HTR-8/SVneo (cell line): ENCODE results near the gene LRRC45.
A peak's percentile ranks its signal among the peaks of the same experiment; 100 is the strongest.
"Not testable (repeated sequence)": the region's sequence is repeated elsewhere in the genome, so short reads cannot be mapped to it uniquely, and the experiment has no call there.

Experiments used
- DNase-seq: peaks from one replicate; pipeline ENCODE4 v3.0.0; 2011; ENCODE audit warnings: low spot score, mixed read lengths; ENCODE audit not compliant: insufficient read length
- FAIRE-seq: peaks from 2 replicates; lab custom pipeline; 2011; peaks lifted over from hg19 to GRCh38; lab: Jason Lieb, UNC

LRRC45 gene

DNA sequence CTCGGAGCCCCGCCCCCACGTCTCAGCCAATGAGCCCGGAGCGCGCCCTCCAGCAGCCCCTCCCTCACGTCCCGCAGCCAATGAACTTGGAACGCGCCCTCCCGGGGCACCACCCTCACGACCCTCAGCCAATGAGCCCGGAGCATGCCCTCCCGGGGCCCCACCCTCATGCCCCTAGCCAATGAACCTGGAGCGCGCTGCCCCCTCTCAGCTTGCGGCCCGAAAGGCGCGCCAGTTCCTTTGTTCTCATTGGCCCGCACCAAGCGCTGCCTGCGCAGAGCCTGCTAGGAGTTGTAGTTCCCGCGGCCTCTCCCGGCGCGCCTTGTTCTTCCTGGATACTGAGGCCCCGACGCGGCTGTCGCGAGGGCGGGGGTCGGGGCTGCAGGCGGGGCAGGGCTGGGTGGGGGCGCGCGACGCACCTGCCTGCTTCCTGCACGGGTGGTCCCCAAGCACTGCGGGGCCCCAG lies at the start of gene LRRC45:
Gene LRRC45 (plus strand): TSS at position 325 of the 466 bp plus-strand sequence. CDS start 339 bp downstream, outside the sequence.
- FAIRE-seq (peak; percentile 97), DNase-seq (peak; percentile 98)

DNA sequence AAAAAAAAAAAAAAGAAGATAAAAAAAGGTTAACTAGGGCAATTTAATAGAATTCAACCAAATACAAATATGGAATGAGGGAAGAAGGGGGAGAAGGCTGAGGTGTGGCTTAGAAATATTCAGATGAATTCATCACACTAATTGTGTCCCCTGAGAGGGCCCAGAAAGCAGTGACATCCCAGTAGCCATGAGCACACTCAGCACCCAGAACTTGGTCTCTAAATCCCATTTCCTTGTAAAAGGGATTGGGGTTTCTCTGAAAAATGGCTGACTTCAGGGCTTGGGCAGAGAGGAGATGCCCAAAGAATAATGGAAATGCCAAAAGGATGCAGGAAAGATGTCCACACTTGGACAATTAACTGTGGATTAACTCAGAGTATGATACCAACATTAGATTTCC lies 49.7 kb upstream of the LRRC45 start:
- no peak for FAIRE-seq
- no peak for DNase-seq

DNA sequence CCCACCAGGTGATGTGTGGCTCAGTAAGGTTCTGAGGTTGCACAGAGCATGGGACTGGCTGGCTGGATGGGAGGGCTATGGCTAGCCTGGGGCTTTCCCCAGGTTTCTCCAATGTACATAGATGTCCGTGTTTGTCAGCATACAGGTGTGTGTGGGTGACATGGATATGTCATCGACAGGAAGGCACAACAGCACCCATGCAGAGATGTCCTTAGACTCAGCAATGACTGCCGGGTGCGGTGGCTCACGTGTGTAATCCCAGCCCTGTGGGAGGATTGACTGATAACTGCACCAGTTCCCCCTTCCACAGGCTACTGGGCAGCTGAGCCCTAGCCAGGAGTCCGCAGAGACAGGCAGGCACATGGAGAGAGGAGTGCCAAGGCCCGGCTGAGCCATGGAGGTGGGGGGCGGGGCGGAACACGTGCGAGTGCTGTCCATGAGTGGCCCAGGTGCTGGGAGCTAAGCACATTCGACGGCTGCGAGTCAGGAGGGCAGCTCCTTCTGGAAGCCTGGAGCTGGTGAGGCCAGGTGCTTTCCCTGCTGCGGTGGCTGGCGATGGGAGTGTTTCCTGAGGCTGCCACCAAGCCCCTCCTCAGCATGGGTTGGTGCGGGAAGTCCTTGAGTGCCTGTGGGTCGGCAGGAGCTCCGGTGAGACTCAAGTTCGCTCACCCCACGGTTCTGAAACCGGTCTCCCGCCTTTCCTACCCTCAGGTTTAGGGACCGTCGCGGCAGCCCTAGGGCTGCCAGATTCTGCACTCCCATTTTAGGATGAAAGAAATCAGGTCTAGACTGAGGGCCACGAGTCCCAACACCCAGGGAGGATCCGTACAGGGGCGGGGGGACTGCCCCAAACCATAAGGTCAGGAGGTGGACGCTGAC lies 46.5 kb upstream of the LRRC45 start:
- no peak for DNase-seq
- no peak for FAIRE-seq

DNA sequence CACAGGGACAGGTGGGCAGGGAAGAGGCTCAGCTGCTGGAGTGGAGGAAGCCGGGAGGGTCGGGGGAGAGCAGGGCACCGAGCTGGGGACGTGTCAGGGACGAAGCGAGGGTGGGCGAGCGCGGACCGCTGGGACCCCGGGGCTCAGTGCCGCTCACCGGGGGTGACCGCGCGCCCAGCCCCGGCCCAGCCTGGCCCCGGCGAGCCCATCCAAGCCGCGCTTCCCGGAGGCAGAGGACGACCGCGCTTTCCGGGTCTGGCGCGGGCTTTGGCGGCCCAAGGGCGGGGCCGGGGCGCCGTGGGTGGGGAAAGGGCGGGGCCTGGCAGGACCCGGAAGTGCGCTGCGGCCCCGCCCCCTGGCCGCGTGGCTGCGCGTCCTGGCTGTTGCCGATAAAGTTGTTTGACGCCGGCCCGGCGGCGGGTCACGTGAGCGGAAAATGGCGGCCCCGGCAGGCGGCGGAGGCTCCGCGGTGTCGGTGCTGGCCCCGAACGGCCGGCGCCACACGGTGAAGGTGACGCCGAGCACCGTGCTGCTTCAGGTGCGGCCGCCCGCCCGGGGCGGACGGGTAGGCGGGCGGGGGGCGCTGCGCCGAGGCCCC lies 45.8 kb upstream of the LRRC45 start, which contains the start of gene ASPSCR1:
Gene ASPSCR1 (plus strand): TSS at position 419 of the 598 bp plus-strand sequence. CDS start 18 bp downstream, at position 437.
- FAIRE-seq (no peak), DNase-seq (peak; percentile 80)

- FAIRE-seq = no peak
- no peak for DNase-seq
Observed at GRCh38 chr17:81978524-81979298, 44.4 kb upstream of the LRRC45 start.

GRCh38 chr17:81980122-81980521 lies 43.0 kb upstream of the LRRC45 start:
- FAIRE-seq (no peak), DNase-seq (no peak)

- FAIRE-seq = no peak
Observed at GRCh38 chr17:81980707-81981343, 42.3 kb upstream of the LRRC45 start.

DNA sequence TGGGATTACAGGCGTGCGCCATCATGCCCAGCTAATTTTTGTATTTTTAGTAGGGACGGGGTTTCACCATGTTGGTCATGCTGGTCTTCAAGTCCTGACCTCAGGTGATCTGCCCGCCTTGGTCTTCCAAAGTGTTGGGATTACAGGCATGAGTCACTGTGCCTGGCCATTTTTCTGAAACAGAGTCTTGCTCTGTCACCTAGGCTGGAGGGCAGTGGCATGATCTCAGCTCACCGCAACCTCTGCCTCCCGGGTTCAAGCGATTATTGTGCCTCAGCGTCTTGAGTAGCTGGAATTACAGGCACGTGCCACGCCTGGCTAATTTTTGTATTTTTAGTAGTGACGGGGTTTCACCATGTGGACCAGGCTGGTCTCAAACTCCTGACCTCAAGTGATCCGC lies 41.6 kb upstream of the LRRC45 start:
- DNase-seq, FAIRE-seq: not testable (repeated sequence)

More at GRCh38 chr17:81980707-81981343, 42.3 kb upstream of the LRRC45 start:
- DNase-seq = no peak

DNA sequence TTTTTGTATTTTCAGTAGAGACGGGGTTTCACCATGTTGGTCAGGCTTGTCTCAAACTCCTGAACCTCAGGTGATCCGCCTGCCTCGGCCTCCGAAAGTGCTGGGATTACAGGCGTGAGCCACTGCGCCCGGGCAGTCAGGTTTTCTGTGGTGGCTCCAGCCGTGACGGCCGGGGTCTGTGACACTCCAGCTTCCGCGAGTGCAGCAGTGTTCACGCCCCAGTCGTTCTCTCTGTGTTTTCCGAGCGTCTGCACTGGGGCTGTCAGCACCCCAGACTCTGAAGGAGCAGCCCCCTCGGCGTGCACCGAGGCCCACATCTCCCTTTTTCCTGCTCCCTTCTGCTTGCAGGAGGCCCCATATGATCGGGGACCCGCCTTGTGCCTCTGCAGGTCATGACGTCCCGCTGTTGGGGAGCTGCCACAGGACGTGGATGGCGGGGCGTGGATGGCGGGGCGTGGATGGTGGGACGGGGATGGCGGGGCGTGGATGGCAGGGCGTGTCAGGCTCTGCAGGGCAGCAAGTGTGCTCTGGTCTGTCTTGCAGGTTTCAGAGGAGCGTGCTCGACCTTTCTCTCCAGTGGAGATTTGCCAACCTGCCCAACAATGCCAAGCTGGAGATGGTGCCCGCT lies 40.0 kb upstream of the LRRC45 start:
- no peak for FAIRE-seq
- no peak for DNase-seq

DNA sequence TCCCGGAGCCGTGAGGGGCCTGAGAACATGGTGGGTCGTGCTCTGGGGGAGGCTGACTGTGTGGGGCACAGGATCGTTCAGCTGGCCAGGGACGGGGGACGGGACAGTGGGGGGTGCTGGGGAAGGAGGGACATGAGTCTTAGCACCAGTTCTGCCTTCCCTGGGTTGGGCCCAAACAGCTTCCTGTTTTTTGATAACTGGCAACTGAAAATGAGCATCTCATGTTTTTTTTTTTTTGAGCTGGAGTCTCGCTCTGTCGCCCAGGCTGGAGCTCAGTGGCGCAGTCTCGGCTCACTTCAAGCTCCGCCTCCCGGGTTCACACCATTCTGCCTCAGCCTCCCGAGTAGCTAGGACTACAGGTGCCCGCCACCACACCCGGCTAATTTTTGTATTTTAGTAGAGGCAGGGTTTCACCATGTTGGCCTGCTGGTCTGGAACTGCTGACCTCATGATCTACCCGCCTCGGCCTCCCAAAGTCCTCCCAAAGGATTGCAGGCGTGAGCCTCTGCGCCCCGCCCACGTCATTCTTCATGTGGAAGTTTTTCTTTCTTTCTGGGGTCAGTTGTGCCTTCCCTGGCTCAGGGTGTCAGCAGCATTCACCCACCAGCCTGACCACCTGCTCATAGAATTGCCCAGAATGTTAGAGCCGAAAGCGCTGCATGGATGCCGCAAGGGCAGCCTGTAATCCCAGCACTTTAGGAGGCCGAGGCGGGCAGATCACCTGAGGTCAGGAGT lies 39.3 kb upstream of the LRRC45 start:
- no peak for FAIRE-seq
- no peak for DNase-seq

- FAIRE-seq = peak; percentile 90
- DNase-seq = no peak
Observed at GRCh38 chr17:81984773-81985410, 38.2 kb upstream of the LRRC45 start.

GRCh38 chr17:81986606-81987005 lies 36.5 kb upstream of the LRRC45 start:
- no peak for FAIRE-seq
- no peak for DNase-seq

DNA sequence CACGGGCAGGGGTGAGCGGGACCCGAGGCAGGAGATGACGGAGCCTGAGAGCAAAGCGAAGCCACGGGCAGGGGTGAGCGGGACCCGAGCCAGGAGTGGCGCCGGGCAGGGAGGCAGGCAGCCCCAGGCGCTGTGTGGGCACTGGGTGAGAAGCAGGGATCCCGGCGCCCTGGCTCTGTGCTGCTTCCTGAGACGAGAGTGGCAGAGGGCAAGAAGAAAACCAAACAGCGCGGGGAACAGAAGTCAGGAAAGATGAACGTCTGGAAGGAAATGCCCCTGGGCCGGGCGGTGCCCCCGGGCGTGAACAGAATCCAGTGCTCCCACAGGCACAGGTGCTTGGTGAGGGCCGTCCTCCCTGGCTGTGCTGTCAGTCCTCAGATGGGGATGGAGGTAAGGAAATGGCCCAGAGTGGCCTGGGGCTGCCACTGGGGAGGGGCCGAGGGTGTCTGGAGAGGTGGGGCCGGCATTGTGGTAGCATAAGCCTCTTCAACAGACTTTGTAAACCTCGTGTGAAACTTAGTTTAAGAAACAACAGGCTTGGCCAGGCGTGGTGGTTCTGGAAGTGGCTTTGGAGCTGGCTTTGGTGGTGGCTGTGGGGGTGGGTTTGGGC lies 35.8 kb upstream of the LRRC45 start:
- FAIRE-seq = no peak

GRCh38 chr17:81990836-81991683 lies 32.0 kb upstream of the LRRC45 start:
- no peak for DNase-seq
- FAIRE-seq = no peak

More for the DNA sequence above, 35.8 kb upstream of the LRRC45 start:
- DNase-seq = no peak

DNA sequence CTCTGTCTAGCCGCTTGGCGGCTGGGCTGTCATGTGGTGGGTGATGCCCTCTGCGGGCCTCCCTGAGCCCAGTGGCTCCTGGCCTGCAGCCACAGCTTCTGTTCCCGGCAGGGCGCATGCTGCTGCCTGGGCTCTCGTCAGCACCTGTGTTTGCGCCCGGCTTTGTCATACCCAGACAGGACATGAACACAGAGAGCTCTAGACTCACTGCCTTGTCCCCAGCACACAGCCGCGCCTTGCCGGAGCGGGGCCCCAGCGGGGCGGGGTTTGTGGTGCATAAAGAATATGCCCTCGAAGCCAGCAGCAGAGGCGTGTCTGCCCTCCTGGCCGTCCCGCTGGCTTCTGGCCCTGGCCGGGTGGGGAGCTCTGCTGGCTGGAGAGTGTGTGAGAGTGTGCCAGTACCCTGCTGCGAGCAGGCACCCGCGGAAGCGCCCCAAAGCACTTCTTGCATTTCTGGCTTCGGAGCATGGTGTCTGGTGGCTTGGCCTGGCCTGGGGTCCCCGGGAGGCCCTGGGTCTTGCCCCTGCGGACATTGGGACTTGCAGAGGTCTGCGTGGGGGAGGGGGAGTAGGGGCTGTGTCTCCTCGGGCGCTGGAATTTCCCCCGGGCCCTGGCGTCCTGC lies 31.3 kb upstream of the LRRC45 start:
- FAIRE-seq (no peak), DNase-seq (no peak)

DNA sequence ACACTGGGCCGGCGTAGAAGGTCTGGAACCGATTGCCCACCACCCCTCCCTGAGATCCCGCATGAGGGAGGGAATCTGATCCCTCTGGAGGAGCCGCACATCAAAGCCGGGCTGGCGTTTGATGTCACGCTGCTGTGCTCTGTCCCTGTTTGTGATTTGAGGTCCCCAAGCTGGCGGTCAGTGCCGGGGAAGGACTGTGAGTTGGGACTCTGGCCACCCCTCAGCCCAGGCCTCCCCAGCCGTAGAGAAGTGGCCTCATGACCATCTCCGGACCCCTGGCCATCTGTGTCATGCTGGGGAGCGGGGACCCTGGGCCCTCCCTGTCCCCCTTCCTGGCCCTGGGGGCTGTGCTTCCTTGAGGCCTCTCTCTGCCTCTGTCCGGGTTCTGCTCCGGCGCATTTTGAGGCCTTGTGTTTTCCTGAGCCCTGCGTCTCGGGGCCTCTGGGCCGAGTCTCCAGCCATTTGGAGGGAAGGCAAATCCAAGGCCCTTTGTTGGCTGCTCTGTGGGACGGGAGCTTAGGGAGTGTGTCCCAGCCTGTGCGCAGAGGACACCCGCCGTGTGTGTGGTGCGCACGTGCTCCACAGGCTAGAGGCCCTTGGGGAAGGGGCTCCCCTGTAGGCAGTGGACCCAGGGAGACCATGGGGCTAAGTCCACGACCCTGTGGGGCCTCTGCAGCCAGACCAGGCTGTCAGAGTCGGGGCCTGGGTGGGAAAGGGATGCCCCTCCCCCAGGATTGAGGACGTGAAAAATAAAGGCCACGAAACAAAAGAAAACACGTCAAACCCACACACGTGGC lies 30.6 kb upstream of the LRRC45 start:
- DNase-seq (no peak), FAIRE-seq (no peak)
